ENCODE measurements around the gene GEMIN5.

DNA sequence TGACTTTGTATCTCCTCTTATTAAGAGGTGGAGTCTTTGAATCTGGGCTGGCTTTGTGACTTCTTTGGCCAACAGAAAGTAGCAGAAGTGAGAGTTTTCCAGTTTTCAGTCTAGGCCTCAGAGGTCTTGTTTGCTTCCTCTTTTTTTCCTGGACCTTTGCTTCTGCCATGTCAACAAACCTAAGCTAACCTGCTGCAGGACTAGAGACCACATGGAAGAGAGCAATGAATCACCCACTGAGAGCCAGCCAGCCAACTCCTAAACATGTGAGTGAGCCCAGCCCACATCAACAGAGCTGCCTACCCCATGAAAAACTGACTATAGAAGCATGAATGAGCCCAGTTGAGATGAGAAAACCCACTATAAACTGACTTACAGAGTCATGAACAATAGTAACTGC, 32.7 kb upstream of the GEMIN5 start:
- TF ChIP-seq, protein P1, sequence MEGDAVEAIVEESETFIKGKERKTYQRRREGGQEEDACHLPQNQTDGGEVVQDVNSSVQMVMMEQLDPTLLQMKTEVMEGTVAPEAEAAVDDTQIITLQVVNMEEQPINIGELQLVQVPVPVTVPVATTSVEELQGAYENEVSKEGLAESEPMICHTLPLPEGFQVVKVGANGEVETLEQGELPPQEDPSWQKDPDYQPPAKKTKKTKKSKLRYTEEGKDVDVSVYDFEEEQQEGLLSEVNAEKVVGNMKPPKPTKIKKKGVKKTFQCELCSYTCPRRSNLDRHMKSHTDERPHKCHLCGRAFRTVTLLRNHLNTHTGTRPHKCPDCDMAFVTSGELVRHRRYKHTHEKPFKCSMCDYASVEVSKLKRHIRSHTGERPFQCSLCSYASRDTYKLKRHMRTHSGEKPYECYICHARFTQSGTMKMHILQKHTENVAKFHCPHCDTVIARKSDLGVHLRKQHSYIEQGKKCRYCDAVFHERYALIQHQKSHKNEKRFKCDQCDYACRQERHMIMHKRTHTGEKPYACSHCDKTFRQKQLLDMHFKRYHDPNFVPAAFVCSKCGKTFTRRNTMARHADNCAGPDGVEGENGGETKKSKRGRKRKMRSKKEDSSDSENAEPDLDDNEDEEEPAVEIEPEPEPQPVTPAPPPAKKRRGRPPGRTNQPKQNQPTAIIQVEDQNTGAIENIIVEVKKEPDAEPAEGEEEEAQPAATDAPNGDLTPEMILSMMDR (IDR thresholded peaks at IDR 0.05) = no peak
- TF ChIP-seq POLR2AphosphoS5 (IDR thresholded peaks at IDR 0.05; ENCODE audit: insufficient read depth in 1 of 2, low read depth in 1 of 2) (no peak), POLR2A (IDR thresholded peaks at IDR 0.05) (no peak)

All from vagina (tissue), 2 donors.